ENCODE measurements around the gene LGR6.

The LGR6 gene

DNA sequence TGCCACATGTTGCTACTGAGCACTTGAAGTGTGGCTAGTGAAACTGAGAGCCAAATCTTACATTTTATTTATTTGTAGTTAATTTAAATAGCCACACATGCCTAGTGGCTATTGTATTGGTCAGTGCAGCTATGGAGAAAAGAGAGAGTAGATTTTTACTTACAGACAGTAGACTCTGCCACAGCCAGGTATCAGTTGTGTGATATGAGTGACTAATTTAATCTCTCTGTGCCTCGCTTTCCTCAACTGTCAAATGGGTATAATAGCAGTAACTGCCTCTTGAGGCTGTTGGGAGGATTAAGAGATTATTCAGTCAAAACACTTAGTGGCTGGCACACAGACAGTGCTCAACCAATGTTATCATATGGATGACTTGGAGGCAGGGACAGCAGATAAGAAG, 99.2 kb downstream of the LGR6 start:
- H3K4me3 ChIP-seq (ENCODE audit: low read length) = no peak overlapping the region
- DNase-seq (ENCODE audit: low read depth) = no peak
- TF ChIP-seq, protein P1, sequence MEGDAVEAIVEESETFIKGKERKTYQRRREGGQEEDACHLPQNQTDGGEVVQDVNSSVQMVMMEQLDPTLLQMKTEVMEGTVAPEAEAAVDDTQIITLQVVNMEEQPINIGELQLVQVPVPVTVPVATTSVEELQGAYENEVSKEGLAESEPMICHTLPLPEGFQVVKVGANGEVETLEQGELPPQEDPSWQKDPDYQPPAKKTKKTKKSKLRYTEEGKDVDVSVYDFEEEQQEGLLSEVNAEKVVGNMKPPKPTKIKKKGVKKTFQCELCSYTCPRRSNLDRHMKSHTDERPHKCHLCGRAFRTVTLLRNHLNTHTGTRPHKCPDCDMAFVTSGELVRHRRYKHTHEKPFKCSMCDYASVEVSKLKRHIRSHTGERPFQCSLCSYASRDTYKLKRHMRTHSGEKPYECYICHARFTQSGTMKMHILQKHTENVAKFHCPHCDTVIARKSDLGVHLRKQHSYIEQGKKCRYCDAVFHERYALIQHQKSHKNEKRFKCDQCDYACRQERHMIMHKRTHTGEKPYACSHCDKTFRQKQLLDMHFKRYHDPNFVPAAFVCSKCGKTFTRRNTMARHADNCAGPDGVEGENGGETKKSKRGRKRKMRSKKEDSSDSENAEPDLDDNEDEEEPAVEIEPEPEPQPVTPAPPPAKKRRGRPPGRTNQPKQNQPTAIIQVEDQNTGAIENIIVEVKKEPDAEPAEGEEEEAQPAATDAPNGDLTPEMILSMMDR (conservative IDR thresholded peaks at IDR 0.05; ENCODE audit: low read length) = no peak

DNA sequence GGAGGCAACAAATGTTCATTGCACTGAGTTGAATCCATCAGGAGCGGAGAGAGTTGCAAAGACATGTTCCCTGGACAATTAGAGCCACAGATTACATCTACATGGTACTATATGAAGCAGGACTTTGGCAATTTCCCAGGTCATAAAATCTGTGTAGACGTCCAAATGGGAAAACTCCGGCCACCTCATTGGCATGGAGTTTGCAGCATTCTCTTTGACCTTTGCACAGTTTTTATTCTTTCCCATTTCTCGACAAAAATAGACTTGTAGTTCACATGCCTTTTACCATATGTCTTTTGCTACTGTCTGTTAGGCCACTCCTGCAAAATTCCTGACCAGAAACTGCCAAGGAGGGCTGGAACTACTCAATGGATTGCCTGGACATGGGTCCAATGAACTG, 100.0 kb downstream of the LGR6 start:
- DNase-seq (ENCODE audit: low read depth) = no peak
- no peak overlapping the region for H3K4me3 ChIP-seq (ENCODE audit: low read length)
- TF ChIP-seq, protein P1 (conservative IDR thresholded peaks at IDR 0.05; ENCODE audit: low read length) = no peak

DNA sequence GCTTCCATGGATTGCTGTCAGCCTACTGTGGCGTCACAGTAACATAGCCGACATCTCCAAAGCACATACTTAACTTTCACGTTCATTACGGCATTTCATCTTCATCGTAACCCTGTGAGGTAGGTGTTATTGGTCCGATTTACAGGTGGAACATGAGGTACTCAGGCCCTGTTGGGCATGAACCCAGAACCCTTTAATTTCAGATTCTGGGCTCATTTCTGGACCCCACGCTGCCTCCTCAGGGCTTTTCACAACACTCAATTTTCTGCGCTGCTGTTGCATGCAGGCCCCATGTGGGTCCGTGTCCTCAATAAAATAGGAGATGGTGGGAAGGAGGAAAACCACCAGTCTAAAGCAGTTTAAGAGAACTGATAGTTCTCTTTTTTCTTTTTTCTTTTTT, 108.6 kb downstream of the LGR6 start:
- TF ChIP-seq, protein P1 (conservative IDR thresholded peaks at IDR 0.05; ENCODE audit: low read length) = no peak
- no peak overlapping the region for H3K4me3 ChIP-seq (ENCODE audit: low read length)
- no peak for DNase-seq (ENCODE audit: low read depth)

DNA sequence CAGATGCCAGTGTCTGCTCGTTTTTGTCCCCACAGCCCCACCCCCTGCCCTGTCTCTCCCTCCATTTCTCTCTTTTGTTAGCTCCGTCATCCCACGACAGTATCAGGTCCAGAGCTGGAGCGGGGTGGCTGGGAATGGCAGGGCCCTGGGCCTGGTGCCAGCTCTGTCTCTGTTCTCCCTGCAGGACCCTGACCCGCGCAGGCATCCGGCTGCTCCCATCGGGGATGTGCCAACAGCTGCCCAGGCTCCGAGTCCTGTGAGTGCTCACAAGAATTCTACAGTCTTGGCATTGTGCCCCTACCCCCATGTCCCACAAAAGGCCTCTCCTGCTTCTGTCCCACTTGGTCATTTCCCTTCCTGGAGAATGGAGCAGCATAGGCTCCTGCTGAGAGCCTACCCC, 110.8 kb downstream of the LGR6 start:
- DNase-seq (ENCODE audit: low read depth) = no peak
- TF ChIP-seq, protein P1 (conservative IDR thresholded peaks at IDR 0.05; ENCODE audit: low read length) = no peak
- no peak overlapping the region for H3K4me3 ChIP-seq (ENCODE audit: low read length)

DNA sequence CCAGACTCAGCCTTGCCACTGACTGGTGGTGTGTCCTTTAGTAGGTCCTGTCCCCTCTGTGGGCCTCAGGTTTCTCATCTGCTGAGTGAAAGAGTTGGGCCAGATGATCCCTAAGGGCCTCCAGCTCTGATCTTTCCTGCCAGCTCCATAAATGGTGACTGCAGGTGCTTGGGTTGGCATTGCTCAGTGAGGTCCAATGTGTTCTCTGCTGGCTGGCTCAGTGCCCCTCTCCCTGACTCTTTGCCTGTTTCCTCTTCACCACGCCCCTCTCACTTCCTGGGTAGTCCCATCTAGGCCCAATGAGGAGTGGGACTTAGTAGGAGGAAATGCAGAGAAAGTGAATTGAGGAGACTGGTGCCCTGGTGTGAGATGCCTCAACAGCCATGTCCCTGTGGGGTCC, 111.6 kb downstream of the LGR6 start:
- TF ChIP-seq, protein P1 (conservative IDR thresholded peaks at IDR 0.05; ENCODE audit: low read length) = no peak
- no peak for DNase-seq (ENCODE audit: low read depth)
- H3K4me3 ChIP-seq (ENCODE audit: low read length) = no peak overlapping the region

DNA sequence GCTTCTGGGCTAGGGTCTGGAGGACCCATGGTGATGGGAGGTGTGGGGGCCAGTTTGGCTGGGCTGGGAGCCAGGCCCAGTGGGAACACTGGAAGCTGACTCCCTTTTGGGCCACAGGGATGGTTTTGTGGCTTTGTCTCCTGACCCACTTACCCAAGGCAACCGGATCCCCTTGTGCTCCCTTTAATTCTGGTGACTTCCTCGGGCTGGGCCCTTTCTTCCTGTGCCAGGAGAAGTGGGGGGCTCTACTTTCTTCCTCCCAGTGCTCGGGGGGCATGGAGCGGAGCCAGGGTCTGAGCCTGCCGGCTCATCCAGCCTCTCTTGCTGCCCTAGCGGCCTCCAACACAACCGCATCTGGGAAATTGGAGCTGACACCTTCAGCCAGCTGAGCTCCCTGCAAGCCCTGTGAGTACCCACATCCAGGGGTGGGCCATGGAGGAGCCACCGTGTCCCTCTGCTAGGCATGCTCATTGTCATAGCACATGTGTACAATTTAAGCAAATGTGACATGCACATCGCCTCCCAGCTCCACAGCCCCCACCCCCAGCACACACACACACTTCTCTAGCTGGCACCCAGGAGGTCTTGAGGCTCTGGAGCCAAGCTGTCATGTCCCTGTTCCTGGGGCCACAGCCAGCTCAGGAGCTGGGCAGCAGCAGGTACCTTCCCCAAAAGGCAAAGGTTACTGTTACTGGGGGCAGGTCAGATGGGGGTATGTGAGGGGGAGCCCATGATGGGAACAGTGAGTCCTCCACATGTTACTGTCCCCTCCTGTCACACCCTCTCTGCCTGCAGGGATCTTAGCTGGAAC, 113.1 kb downstream of the LGR6 start:
- TF ChIP-seq, protein P1 (conservative IDR thresholded peaks at IDR 0.05; ENCODE audit: low read length) = no peak
- no peak for DNase-seq (ENCODE audit: low read depth)
- H3K4me3 ChIP-seq (ENCODE audit: low read length) = no peak overlapping the region

DNA sequence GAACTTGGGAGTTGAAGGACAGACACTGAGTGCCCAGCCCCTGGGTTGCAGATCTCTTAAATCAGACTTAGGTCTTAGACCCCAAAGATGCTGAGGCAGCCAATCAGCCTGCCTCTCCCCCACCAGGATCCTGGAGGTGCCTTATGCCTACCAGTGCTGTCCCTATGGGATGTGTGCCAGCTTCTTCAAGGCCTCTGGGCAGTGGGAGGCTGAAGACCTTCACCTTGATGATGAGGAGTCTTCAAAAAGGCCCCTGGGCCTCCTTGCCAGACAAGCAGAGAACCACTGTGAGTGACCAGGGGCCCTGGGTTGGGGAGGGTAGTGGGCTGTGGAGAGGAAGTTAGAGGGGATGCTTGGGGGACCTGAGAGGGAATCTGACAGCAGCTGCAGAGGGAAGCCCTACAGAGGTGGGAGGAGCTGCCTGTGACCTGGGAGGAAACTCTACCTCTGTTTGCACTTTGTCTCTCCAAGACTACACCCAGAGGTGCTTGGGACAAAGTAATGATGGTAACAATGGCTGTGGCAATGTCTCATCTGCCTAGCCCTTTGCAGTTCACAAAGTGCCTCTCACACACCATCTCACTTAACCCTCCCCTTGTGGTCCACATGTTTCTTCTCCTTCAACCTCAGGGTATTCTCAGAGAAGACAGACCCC, 116.6 kb downstream of the LGR6 start:
- no peak overlapping the region for H3K4me3 ChIP-seq (ENCODE audit: low read length)
- TF ChIP-seq, protein P1 (conservative IDR thresholded peaks at IDR 0.05; ENCODE audit: low read length) = no peak
- DNase-seq (ENCODE audit: low read depth) = no peak

Data from AG10803 (cell line).